GM18867 (cell line): ENCODE measurements around the gene TPBGL.
"Not testable (repeated sequence)": the region's sequence is repeated elsewhere in the genome, so short reads cannot be mapped to it uniquely, and the experiment has no call there.

ENCODE experiments used
- ATAC-seq: cut with Tn5 transposase; IDR thresholded peaks from one replicate; pipeline ENCODE4 v1.9.1; 2021; ENCODE audit warnings: mild to moderate bottlenecking, moderate library complexity; ENCODE audit not compliant: unreplicated experiment

TPBGL gene

DNA sequence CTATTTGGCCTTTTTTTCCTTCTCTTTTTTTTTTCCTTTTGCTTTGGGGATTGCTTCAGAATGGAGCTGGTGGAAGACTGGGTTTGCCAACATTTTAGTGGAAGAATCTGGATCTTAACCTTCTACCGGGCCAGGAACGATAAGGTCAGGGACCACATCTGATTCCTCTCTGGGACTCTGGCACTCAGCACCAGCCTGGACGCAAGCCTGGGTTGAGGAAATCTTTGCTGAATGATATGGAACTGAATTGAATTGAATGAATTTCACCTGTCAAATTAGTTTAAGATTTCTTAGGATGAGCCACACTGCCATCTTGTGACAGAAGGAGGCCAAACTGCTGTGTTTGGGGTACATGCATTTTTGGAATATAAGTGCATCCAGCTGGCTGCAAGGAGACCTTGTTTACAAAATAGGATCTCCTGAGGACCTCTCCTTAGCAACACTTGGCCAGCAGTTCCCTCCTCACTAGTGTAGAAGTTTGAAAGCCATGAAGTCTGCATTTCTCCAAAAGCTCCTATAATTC, 30.4 kb downstream of the TPBGL start:
- ATAC-seq: no peak

DNA sequence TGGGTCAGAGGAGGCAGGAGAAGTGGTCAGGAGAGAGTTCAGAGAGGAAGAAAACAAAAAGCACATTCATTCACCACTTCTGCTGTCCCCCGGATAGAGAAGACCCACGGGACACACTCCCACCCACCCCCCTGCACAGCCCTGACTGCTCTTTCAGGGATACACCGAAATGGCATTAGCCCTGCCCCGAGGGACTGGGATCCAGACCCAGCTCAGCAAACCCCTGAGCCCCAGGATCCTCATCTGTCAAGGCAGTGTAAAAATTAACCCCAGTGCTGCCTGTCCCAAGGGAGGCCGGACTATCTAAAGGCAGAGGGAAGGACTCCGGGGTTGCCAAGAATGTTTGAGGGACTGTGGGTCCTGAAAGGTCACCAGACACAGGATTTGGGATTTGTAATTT, 31.2 kb downstream of the TPBGL start:
- no peak for ATAC-seq

DNA sequence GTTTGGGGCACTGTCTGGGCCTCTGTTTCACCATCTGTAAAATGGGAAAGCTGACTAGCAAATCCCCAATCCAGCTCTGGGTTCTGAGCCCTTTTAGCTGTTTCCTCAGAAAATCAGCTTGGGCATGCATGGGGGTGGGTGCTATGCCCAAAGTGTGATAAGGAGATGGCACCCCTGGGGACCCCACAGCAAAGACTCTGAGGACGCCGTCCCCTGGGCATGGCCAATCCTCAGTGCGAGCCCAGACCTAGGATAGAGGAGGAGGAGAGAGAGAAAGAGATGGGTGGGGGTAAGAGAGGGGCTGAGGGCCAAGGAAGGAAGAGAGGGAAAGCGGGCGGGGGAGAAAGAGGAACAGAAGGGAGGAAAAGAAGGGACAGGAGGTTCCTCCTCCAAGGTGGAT, 31.8 kb downstream of the TPBGL start:
- no peak for ATAC-seq

DNA sequence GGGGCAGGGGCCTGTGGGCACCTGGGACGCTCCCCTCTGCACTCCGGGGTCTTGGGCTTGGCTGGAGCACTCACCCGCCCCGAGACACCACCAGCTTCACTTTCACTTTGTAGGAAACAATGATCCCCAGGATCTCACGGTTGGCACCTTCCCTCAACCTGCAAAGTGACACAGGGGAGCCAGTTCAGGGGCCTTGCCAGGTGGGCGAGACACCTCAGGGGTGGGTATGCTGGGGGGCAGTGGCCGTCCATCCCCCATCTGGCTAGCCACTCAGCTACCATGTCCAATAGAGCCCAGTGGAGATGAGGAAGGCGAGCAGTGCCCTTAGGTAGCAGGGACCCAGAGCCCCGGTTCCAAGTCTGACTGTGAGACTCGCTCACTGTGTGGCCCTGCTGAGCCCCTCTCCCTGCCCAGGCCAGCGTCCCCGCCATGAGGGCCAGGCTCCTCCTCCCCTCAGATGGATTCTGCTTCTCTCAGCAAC, 32.3 kb downstream of the TPBGL start:
- no peak for ATAC-seq

DNA sequence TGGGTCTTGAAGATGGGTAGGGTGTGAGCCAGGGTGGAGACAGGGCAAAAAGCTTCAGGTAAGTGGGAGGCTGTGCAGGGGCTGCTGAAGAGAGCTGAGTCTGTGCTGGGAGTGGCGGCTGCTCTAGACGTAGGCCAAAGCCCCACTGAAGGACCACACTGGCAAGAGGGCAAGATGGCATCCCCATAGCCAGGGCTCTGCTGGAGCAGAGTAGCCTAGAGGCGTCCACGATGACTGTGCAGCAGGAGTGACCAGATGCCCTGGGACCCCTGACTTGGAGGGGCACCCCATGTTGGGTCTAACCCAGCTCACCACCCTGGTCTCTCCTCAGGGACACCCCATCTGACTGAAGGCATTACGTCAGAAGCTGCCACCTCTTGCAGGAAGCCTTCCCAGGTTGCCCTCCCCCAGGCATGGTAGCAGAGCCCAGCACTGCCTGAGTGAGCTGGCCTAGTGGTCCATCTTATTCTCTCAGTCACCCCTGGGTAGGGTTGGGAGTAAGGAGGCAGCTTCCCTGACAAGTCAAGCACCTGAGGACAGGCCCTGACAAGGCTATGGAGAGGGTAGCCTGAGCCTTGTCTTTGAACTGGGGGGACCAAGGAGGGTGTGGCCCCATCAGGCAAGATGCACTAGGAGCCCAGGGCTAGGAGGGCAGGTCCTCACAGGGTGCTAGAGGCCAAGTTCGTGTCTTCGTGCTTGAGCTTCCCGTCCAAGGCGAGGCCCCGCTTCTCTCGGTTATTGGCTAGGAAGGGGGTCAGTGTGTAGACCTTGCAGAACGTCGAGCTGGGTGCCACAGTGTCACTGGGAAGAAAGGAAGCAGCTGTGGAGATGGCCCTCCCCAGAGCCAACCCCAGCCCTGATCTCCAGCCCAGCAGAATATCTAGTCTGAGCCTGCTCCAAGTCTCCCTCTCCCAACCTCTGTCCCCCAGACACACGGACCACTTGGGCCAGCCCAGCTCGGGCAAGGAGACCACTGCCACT, 33.1 kb downstream of the TPBGL start:
- ATAC-seq: no peak

- ATAC-seq: not testable (repeated sequence)
These were observed 34.1 kb downstream of the TPBGL start for GRCh38 chr11:75274716-75275115.

DNA sequence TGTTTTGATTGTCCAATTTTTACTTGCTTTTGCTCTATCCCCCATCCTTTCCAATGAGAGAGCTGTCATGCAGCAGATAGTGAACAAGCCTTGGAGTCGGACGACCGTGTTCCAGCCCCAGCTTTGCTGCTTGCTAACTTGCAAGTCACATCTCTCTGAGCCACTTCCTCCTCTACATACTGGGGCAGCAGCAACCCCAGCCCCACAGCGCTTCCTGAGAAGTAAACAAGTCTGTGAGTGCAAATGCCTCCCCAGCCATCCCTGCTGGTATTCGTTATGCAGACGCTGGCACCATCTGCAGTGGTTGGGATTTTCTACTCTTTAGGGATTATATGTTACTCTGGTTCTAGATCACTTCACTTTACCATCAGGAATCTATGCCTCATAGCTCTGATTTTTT, 35.0 kb downstream of the TPBGL start:
- no peak for ATAC-seq

DNA sequence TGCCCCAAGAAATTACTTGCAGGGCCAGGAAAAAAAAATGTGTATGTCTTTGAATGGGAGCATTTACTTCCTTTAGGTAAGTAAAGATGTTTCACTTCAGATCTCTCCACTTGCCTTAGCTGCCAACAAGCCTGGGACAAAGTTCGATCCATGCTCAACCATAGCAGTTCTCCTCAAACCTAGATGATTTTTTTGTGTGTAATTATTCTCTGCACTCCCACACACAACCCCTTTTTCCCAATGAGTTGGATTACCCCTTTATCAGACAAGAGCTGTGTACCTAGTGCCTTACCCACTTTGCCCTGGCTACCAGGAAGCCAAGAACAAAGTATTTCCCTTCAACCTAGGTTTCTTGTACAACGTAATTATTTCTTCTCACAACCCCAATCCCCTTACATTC, 35.6 kb downstream of the TPBGL start:
- ATAC-seq: no peak

- ATAC-seq: no peak
These were observed 36.1 kb downstream of the TPBGL start for GRCh38 chr11:75276686-75277085.

GRCh38 chr11:75277211-75277805, 36.7 kb downstream of the TPBGL start:
- ATAC-seq: no peak

- no peak for ATAC-seq
These were observed 37.6 kb downstream of the TPBGL start for GRCh38 chr11:75277991-75278790.

GRCh38 chr11:75279273-75279672, 38.7 kb downstream of the TPBGL start:
- ATAC-seq: no peak

DNA sequence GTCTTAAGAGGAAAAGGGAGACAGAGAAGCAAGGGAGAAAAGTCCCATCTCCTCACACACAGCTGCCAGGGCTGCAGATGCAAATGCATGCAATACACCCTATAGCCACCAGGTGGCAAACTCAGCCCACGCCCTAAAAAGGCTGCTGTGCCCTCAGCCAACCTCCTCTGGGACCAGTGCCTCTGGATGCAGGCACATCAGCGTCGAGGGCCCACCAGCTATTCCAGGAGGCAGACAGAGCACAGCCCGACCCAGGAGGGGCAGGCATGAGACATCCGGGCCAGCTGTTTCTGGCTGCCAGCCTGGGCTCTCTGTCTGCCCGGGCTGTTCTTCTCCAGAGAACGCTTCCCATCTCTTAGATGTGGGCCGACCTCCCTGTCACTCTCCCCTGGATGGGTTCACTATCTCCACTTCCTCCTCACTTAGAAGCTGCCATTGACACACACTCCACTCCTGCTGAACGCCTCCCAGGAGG, 39.7 kb downstream of the TPBGL start:
- ATAC-seq: no peak

DNA sequence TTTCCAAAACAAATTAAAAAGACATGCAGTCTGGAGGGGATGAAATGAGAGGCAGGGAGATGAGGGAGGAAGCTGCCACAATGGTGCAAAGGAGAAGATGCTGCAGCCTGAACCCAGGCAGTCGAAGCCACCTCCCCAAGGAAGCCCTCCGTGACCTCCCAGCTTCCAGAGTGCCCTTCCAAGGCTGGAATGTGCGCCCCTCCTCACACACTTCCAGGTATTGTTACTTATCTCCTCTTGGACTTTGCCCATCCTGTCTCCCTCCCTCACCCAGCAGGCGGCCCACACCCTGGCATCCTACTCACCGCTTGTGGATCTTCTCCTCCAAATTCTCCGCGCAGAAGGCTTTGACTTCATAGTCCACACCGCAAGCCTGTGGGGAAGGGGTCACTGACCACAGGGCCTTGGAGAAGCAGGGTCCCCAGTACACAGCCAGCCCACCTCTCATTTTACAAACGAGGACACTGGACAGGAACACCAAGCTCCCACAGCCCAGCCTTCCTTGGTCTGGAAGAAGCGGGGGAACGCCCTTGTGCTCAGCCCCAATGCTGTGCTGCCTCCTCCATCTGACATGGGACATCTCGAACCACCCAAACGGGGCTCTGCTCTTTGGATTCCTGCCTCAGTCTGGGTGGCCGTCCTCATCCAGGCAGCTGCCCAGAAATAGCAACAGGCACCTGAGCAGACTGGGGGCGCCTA, 40.3 kb downstream of the TPBGL start:
- no peak for ATAC-seq

- ATAC-seq: no peak
These were observed 41.0 kb downstream of the TPBGL start for GRCh38 chr11:75281469-75282095.

DNA sequence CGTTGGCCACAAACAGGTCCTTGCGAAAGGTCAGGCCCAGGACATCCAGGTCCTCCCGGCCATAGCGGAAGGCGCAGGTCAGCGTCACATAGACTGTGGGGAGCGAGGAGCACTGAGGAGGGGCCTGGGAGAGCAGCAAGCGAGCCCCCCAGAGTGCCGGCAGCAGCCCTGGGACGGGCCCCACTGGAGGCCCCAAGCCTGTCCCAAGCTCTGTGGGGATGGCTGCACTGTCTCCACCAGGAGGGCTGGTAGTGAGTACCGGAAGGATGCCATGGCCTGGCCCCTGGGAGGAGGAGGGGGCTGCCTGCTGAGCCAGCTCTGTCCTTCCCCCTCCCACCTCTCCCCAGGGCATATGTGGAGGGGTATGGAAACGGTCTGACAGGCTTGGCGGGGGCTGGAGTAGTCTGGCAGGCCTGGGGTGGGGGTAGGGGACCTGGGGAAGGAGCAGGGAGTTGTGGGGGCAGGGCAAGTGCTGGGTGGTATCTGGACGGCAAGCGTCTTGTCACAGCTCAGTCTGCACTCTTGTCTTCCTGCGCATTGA, 42.9 kb downstream of the TPBGL start:
- no peak for ATAC-seq

DNA sequence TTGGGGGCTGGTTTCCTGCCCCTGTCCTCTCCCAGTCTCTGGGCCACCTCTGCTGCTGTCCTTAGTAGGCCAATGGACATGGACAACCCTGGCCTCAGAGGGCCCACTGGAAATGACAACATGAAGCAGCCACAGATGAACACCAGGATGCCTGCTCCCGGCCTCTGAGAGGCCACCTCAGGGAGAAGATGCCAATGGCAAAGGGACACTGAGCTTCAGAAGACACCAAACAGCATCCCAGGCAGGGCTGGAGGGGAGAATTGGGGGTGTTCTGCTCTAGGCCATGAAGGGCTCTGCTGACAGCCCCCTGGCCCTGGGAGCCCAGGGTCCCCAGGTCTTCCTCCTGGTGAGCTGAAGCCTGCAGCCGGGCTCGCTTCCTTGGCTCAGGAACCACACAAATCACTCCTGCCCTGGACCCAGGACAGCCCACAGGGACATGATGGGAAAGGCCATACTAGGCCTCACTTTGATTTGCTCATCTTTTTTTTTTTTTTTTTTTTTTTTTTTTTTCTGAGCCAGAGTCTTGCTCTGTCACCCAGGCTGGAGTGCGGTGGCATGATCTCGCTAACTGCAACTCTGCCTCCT, 45.3 kb downstream of the TPBGL start:
- no peak for ATAC-seq

- ATAC-seq: no peak
These were observed 46.4 kb downstream of the TPBGL start for GRCh38 chr11:75286826-75287465.

GRCh38 chr11:75287579-75287978, 47.0 kb downstream of the TPBGL start:
- no peak for ATAC-seq
